Endothelial cell of hepatic sinusoid (primary cell): ENCODE data around the gene CCDC178.

Experiments used
- in situ Hi-C: cut with HindIII; loops from 2 replicates; pipeline ENCODE4 v1.10.0; 2017; ENCODE audit warnings: low sequenced_read_pairs

CCDC178 gene

DNA sequence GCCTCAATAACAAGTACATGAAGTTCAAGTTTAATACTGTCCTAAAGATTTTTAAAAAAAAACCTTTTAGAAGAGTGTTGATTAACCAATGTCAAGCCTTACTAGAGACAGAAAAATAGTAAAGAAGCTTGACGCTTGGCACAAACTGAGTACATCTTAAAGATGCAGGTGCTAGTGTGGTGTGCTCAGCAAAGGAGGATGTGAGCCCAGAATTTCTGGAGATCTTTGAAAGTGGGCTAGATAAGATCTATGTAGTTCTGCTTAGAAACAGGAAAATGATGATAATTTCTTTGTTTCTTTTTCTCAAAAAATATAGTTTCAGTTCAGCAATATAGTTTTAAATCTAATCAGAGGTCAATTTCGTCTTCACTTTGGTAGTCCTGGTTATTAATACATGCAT, 549.4 kb downstream of the CCDC178 start:
- in situ Hi-C loops: no loop called here

GRCh38 chr18:32889615-32890593, 550.6 kb downstream of the CCDC178 start:
- in situ Hi-C loops: no loop called here

DNA sequence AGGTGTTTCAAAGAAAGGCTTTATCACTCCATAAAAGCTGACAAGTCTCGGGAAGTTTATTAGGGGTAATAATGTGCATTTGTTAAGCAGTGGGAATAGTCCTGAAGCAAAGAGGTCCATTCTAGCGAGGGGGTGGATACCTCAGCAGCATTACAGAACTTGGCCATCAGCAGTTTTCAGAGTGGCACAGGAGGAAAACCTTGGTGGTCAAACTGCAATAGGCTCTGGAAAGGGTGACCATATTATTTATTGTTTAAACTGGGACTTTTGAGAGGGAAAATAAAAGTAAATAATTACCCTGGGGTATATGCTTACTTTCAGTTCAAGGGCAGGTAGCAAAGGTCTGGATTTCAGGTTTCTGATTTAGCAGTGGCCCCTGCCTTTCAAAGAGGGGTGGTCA, 552.2 kb downstream of the CCDC178 start:
- in situ Hi-C loops: no loop called here
